ENCODE measurements around the gene NECAB2.
A peak's percentile ranks its signal among the peaks of the same experiment; 100 is the strongest.

Gene NECAB2

DNA sequence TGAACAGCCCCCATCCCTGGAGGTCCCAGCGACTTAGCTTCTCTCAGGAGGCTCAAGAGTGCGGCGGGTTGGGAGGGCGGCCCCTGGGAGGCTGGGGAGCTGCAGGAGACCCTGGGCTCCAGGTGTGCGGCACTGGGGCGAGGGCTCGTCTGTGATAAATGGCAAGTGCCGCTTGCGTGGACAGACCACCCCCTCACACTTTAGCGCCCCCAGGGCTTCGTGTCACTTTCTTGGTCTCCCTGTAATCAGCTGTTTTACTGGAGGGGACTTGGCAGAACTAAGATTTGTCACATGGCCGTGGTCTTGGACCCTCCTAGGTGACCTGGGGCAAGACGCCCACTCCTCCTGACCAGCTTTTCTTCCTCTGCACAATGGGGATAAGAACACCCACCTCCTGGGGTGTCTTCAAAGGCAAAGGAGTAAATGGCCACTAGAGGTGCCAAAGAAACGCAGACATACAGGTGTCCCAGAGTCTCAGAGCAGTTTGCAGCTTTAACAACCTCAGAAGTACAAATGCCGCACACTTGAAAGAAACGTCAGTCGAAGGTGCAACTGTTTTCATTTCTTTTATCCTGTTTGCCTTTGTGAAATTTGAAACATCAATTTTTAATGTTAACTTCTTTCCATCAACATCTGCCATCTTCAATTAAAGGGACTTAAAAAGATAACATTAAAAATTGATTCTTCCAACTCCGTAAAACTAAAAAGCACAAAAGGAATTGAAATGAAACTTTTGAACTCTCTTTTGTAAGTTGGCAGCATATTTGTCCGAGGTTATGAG lies 14.1 kb upstream of the NECAB2 start:
- H3K27me3 ChIP-seq (ENCODE audit: insufficient read depth, poor library complexity, severe bottlenecking), result no peaks in the 10 kb centered on the region
- DNase-seq (ENCODE audit: low read depth in 1 of 2, low spot score in 1 of 2), result peak in 1 of 2 experiments; percentile 56
- TF ChIP-seq SPI1 (IDR thresholded peaks at IDR 0.05; ENCODE audit: borderline replicate concordance, low read depth), result no peak
- TF ChIP-seq, protein P1, sequence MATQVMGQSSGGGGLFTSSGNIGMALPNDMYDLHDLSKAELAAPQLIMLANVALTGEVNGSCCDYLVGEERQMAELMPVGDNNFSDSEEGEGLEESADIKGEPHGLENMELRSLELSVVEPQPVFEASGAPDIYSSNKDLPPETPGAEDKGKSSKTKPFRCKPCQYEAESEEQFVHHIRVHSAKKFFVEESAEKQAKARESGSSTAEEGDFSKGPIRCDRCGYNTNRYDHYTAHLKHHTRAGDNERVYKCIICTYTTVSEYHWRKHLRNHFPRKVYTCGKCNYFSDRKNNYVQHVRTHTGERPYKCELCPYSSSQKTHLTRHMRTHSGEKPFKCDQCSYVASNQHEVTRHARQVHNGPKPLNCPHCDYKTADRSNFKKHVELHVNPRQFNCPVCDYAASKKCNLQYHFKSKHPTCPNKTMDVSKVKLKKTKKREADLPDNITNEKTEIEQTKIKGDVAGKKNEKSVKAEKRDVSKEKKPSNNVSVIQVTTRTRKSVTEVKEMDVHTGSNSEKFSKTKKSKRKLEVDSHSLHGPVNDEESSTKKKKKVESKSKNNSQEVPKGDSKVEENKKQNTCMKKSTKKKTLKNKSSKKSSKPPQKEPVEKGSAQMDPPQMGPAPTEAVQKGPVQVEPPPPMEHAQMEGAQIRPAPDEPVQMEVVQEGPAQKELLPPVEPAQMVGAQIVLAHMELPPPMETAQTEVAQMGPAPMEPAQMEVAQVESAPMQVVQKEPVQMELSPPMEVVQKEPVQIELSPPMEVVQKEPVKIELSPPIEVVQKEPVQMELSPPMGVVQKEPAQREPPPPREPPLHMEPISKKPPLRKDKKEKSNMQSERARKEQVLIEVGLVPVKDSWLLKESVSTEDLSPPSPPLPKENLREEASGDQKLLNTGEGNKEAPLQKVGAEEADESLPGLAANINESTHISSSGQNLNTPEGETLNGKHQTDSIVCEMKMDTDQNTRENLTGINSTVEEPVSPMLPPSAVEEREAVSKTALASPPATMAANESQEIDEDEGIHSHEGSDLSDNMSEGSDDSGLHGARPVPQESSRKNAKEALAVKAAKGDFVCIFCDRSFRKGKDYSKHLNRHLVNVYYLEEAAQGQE (IDR thresholded peaks at IDR 0.05; ENCODE audit: insufficient replicate concordance, low read depth), result no peak
- TF ChIP-seq, protein P2, sequence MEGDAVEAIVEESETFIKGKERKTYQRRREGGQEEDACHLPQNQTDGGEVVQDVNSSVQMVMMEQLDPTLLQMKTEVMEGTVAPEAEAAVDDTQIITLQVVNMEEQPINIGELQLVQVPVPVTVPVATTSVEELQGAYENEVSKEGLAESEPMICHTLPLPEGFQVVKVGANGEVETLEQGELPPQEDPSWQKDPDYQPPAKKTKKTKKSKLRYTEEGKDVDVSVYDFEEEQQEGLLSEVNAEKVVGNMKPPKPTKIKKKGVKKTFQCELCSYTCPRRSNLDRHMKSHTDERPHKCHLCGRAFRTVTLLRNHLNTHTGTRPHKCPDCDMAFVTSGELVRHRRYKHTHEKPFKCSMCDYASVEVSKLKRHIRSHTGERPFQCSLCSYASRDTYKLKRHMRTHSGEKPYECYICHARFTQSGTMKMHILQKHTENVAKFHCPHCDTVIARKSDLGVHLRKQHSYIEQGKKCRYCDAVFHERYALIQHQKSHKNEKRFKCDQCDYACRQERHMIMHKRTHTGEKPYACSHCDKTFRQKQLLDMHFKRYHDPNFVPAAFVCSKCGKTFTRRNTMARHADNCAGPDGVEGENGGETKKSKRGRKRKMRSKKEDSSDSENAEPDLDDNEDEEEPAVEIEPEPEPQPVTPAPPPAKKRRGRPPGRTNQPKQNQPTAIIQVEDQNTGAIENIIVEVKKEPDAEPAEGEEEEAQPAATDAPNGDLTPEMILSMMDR (IDR thresholded peaks at IDR 0.05; ENCODE audit: insufficient read depth, low read length), result peak; percentile 45
- peak overlapping the region; percentile 50 for H3K27ac ChIP-seq (replicated peaks)
- peak overlapping the region; percentile 56 for H3K4me3 ChIP-seq (replicated peaks; ENCODE audit: insufficient read depth, low read length)

- DNase-seq (ENCODE audit: low read depth in 1 of 2, low spot score in 1 of 2), result peak; percentile 25 to 37
- H3K27me3 ChIP-seq (ENCODE audit: insufficient read depth, poor library complexity, severe bottlenecking), result no peaks in the 10 kb centered on the region
- H3K4me3 ChIP-seq (replicated peaks; ENCODE audit: insufficient read depth, low read length), result no peak overlapping the region
- TF ChIP-seq, protein P2 (IDR thresholded peaks at IDR 0.05; ENCODE audit: insufficient read depth, low read length), result no peak
- peak; percentile 19; the same call in 1 of the 2 replicates for TF ChIP-seq SPI1 (IDR thresholded peaks at IDR 0.05; ENCODE audit: borderline replicate concordance, low read depth)
- no peak overlapping the region for H3K27ac ChIP-seq (replicated peaks)
These were observed 13.4 kb upstream of the NECAB2 start for GRCh38 chr16:83954577-83955016.

DNA sequence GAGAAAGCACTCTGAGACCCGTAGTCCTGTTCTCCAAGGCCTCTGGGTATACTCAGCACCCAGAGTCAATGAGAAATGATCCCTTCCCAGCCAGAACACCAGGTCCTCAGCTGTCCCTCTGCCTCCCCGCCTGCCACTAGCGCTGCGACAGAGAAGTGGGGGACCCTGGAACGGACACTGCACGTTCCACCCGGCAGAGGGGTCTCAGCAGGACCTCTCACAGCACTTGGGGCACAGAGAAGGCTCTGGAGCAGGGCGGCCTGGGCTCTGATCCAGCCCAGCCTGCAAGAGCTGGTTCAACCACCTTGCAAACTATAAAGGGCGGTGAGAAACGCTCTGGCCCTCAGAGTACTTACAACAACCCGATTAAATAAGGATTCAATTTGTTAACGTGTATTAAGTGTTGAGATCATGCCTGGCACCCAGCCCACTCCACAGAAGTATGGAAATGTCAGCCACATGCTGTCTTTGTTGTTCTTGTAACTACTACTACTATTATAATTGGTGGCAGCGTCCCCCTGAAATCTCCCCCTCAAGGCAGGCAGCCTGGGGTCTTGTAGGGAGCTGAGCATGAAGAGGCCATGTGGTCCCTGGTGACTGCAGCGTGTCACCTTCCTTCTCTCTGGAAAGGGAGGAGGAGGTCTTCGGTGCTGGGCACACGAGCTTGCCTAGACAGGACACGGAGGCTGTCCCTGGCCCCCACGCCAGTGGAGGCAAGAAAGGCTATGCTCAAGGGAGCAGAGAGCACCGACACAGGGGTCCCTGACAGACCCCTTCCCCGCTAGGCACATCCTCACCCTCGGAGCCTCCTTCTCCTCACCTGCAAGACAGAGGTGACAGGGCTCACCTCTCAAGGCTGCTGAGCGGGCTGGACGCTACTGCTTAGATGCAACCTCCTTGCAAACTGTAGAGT lies 12.6 kb upstream of the NECAB2 start:
- Histone ChIP-seq H3K27ac (replicated peaks) (no peak overlapping the region), H3K4me3 (replicated peaks; ENCODE audit: insufficient read depth, low read length) (no peak overlapping the region), H3K27me3 (ENCODE audit: insufficient read depth, poor library complexity, severe bottlenecking) (no peaks in the 10 kb centered on the region)
- no peak for DNase-seq (ENCODE audit: low read depth in 1 of 2, low spot score in 1 of 2)
- no peak for TF ChIP-seq GABPA (IDR thresholded peaks at IDR 0.05; ENCODE audit: low read depth)
- TF ChIP-seq POLR2AphosphoS5 (IDR thresholded peaks at IDR 0.05; ENCODE audit: low read depth), result no peak
- TF ChIP-seq, protein P2 (IDR thresholded peaks at IDR 0.05; ENCODE audit: insufficient read depth, low read length), result no peak
- TF ChIP-seq, protein P1 (IDR thresholded peaks at IDR 0.05; ENCODE audit: insufficient replicate concordance, low read depth), result no peak
- no peak for TF ChIP-seq SPI1 (IDR thresholded peaks at IDR 0.05; ENCODE audit: borderline replicate concordance, low read depth)
